Peyer's patch (tissue), 4 donors: ENCODE data around the gene GM2A.

ENCODE experiments used
- CTCF ChIP-seq, 6 experiments: fragments of 450-650 bp in 4 of 6; fragments of 200-600 bp in 2 of 6; sonication (generic) in 1 of 6; IDR thresholded peaks; one replicate each; pipeline ENCODE4 v1.5.1; 2017 to 2019; ENCODE audit warnings: antibody characterized with exemption in 6 of 6, mild to moderate bottlenecking in 3 of 6, moderate library complexity in 1 of 6
- POLR2A ChIP-seq, 2 donors: fragments of 450-650 bp; IDR thresholded peaks; one replicate each; pipeline ENCODE4 v1.5.1; 2017; ENCODE audit warnings: antibody characterized with exemption in 2 of 2, mild to moderate bottlenecking in 2 of 2, moderate library complexity in 2 of 2

DNA sequence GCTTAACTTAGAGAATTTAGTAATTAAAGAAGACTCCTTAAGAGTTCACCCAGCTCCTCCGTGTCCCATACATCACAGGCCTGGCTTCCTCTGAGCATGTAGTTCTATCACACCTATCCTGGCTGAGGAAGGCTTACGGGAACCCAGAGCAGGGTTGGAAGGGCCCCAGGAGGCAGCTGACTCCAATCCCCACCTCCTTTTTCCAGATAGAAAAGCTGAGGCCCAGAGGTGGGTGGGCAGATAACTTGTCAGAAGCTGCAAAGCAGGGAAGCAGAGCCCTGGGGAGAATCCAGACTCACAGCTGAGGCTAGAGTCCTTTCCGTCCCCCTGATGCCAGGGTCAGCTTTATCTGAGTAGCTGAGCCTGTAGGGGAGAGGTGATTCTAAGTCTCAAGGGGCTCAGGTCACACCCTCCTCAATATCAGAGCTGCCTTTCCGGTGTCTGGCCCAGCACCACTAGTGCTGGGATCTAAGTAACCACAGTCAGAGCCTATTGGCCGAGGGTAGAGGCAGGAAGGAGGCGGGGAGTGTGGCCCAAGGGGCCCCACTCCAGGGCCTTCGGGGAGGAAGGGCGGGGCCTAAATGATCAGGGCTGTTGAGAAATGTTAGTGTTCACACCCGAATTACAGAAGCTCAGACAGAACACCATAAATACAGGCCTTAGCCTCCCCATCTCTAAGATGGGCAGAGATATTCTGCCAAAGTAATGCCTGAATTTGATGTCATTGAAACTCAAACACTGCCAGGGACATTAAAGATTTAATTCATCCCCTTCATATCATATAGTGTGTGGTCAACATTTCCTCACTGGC, 39.0 kb upstream of the GM2A start:
- TF ChIP-seq CTCF (IDR thresholded peaks at IDR 0.05) (no peak), POLR2A (IDR thresholded peaks at IDR 0.05) (peak; percentile 24)
